Measurements from ENCODE around the gene MUC5B.
"Not testable (repeated sequence)": the region's sequence is repeated elsewhere in the genome, so short reads cannot be mapped to it uniquely, and the experiment has no call there.

Gene MUC5B

DNA sequence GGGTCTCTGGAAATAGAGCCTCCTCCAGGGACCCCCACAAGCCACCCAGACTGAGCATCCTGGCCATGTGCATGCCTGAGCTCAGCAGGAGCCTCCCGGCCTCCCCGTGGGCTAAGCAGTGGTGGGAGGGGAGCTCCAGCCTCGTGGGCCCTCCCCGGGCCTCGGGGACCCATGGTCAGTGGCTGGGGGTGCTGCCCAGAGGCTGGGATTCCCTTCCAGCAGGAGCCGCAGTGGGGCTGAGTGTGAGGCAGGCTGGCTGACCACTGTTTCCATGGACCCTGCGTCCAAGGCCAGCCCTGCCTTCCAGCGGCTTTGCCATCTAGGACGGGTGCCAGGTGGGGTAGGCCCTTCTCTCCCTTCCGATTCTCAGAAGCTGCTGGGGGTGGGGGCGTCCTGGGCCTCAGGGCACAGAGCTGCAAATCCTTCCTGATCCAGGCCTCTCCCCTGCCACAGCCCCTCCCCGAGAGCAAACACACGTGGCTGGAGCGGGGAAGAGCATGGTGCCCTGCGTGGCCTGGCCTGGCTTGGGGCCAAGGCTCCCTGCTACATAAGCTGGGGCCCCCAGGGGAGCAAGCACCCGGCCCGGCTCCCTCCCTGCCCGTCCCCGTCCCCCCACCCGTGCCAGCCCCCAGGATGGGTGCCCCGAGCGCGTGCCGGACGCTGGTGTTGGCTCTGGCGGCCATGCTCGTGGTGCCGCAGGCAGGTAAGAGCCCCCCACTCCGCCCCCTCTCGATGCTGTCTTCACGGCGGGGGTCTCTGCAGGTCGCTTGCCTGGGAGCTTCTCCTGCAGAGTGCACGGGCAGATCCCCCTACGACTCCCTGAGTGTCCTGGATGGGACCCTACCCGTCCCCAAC, at the start of gene MUC5B:
Gene MUC5B (plus strand): TSS at position 576 of the 855 bp plus-strand sequence. CDS start 58 bp downstream, at position 634.
- DNase-seq (ENCODE audit: low read depth in 2 of 2): no peak

GRCh38 chr11:1173396-1173795, 49.5 kb upstream of the MUC5B start:
- not testable (repeated sequence) for DNase-seq (ENCODE audit: low read depth in 2 of 2)

DNA sequence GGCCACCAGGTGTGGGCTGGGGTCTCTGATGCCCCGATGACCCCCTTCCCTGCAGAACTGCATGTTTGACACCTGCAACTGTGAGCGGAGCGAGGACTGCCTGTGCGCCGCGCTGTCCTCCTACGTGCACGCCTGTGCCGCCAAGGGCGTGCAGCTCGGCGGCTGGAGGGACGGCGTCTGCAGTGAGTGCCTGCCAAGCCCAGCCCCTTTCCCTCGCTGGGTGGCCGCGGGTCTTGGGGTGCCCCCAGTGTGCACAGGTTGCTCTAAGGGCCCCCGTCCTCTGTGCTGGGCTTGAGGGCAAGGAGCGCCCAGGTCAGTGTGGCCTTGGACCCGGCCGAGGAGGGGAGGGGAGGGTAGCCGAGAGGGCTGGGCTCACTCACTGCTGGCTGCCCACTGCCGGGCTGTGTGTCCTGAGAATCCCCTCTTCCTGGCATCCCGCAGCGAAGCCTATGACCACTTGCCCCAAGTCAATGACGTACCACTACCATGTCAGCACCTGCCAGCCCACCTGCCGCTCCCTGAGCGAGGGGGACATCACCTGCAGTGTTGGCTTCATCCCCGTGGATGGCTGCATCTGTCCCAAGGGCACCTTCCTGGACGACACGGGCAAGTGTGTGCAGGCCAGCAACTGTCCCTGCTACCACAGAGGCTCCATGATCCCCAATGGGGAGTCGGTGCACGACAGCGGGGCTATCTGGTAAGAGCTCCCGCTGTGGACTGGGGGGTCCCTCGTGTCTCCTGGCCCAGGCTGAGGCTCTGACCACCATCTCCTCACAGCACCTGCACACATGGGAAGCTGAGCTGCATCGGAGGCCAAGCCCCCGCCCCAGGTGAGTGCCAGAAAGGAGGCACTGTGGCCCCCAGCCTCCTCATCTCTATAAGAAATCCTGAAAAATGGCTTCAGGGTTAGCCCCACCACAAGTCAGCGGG, 48.2 kb upstream of the MUC5B start:
- no peak for DNase-seq (ENCODE audit: low read depth in 2 of 2)

DNA sequence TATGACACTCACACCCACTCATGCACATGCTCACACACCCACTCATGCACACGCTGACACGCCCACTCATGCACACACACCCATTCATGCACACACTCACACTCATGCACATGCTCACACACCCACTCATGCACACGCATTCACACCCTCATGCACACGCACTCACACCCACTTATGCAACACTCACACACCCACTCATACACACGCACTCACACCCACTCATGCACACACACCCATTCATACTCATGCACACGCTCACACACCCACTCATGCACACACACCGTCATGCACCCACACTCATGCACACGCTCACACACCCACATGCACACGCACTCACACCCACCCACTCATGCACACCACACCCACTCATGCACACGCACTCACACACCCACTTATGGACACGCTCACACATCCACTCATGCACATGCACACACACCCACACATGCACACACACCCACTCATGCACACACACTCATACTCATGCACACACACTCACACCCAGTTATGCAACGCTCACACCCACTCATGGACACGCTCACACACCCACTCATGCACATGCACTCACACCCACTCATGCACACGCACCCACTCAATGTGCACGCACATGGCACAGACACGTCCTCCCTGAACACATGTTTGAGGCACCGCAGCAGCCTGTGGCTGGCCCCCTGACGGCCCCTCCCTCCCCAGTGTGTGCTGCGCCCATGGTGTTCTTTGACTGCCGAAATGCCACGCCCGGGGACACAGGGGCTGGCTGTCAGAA, 47.2 kb upstream of the MUC5B start:
- DNase-seq (ENCODE audit: low read depth in 2 of 2): no peak

DNA sequence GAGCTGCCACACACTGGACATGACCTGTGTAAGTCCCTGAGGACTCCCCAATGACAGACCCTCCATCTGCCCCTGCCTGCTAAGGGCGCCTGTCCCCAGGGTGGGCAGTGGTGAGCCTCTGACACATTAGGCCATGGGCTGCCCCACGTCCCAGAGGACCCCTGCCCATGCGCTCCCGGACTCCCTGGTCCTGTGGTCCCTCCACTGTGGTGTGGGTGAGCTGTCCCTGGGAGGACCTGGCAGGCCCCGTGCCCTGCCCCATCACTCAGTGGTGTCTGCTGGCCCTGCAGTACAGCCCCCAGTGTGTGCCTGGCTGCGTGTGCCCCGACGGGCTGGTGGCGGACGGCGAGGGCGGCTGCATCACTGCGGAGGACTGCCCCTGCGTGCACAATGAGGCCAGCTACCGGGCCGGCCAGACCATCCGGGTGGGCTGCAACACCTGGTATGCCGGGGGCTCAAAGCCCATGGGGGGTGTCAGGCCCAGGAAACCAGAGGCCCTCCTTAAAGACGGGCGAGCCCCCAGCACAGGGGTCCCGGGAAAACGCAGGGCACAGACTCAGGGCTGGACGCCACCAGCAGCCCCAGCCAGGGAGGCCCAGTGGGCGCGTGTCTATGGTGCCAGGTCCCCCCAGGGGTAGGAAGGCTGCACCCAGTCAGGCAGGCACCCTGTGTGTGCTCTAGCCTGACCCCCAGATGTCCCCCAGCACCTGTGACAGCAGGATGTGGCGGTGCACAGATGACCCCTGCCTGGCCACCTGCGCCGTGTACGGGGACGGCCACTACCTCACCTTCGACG, 46.4 kb upstream of the MUC5B start:
- DNase-seq (ENCODE audit: low read depth in 2 of 2): no peak

DNA sequence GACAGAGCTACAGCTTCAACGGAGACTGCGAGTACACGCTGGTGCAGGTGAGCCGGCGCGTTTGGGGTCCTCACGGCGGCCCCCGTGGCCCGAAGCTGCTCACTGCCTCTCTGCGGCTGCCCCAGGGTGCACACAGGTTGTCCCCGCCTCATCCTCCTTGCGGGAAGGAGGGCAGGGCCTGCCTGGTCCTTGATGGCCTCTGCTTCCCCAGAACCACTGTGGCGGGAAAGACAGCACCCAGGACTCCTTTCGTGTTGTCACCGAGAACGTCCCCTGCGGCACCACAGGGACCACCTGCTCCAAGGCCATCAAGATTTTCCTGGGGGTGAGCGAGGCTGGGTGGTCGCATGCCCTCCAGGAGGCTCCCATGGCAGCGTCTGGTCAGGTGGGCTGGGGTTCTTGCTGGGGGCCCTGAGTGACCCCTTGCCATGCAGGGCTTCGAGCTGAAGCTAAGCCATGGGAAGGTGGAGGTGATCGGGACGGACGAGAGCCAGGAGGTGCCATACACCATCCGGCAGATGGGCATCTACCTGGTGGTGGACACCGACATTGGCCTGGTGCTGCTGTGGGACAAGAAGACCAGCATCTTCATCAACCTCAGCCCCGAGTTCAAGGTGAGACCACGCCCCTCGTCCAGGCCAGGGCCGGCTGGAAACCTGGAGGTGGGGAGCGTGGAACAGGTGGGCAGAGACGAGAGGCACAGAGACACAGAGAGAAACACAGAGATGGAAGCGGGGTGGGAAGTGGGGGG, 45.7 kb upstream of the MUC5B start:
- DNase-seq (ENCODE audit: low read depth in 2 of 2): no peak

DNA sequence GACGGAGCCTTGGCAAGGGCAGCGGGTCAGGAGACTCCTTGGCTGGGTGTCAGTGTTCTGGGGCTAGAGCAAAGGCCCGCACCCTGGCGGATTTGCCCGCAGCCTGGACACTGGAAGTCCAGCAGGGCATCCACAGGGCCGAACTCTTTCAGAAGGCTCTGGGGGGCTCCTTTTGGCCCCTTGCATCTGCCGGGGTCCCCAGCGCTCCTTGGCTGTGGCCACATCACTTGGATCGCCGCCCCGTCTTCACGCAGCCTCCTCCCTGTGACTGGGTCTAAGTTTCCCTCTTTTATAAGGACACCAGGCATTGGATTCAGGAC, 45.1 kb upstream of the MUC5B start:
- DNase-seq (ENCODE audit: low read depth in 2 of 2): no peak

- no peak for DNase-seq (ENCODE audit: low read depth in 2 of 2)
Observed at GRCh38 chr11:1178201-1178885, 44.5 kb upstream of the MUC5B start.

- DNase-seq (ENCODE audit: low read depth in 2 of 2): no peak
Observed at GRCh38 chr11:1178906-1179305, 44.0 kb upstream of the MUC5B start.

- DNase-seq (ENCODE audit: low read depth in 2 of 2): no peak
Observed at GRCh38 chr11:1179641-1180040, 43.2 kb upstream of the MUC5B start.

DNA sequence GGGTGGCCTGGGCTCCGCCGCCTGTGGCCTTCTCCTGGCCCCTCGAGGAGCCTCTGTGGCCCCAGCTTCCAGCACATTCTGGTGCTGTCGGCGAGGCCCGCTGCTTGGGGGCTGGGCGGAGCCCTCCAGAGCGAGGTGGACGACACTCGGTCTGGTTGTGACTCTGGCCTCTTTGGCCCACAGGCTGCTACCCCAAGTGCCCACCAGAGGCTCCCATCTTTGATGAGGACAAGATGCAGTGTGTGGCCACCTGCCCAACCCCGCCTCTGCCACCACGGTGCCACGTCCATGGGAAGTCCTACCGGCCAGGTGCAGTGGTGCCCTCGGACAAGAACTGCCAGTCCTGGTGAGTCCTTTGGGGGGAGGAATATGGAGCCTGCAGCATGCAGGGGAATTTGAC, 42.7 kb upstream of the MUC5B start:
- DNase-seq (ENCODE audit: low read depth in 2 of 2): no peak

DNA sequence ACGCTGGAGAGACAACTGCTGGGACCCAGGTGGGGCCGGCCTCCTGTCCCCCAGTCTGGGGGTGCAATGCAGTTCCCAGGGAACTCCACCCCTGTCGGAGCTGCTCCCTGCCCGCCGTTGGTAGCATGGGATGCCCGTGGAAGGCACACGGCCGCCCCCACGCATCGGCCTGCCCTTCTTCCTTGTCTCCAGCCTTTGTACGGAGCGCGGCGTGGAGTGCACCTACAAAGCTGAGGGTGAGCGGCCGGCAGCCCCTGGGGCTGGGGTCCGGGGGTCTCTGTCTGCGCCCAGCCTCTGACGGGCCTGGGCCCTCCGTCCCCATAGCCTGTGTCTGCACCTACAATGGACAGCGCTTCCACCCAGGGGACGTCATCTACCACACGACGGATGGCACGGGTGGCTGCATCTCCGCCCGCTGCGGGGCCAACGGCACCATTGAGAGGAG, 41.9 kb upstream of the MUC5B start:
- no peak for DNase-seq (ENCODE audit: low read depth in 2 of 2)

DNA sequence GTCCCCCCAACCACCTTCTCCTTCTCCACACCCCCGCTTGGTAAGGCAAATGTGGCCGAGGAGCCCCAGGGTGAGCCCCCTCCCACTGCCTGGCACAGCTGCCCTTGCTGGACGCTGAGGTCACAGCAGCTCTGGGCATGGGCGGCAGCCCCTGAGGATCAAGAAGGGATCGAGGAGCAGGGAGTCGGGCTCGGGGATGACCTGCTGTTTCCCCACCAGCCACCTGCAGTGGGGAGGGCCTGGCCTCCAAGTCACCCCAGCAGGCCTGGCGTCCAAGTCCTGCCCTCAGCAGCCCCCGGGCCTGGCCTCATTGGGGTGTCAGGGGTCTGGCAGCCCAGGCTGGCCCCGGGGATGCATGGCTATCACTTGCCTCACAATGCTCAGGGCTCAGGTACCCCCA, 41.4 kb upstream of the MUC5B start:
- no peak for DNase-seq (ENCODE audit: low read depth in 2 of 2)

DNA sequence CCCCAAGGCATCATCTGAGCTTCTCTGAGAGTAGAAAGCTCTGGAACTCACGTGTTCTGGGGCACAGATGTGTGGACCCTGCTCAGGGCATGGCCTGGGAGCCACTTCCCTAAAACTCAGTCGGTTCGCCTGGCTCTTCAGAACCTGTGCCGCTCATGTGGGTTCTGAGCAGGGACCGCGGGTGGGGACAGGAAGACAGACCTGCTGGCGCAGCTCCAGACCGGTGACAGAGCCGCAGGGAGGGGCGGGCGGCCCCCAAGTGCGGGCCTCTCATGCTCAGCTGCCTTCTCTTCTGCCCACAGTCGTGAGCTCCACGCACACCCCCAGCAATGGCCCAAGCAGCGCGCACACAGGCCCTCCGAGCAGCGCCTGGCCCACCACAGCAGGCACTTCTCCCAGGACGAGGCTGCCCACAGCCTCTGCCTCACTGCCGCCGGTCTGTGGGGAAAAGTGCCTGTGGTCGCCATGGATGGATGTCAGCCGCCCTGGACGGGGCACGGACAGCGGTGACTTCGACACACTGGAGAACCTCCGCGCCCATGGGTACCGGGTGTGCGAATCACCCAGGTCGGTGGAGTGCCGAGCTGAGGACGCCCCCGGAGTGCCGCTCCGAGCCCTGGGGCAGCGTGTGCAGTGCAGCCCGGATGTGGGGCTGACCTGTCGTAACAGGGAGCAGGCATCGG, 40.9 kb upstream of the MUC5B start:
- no peak for DNase-seq (ENCODE audit: low read depth in 2 of 2)

- DNase-seq (ENCODE audit: low read depth in 2 of 2): not testable (repeated sequence)
Observed at GRCh38 chr11:1184139-1184538, 38.7 kb upstream of the MUC5B start.

- not testable (repeated sequence) for DNase-seq (ENCODE audit: low read depth in 2 of 2)
Observed at GRCh38 chr11:1188451-1189130, 34.3 kb upstream of the MUC5B start.

DNA sequence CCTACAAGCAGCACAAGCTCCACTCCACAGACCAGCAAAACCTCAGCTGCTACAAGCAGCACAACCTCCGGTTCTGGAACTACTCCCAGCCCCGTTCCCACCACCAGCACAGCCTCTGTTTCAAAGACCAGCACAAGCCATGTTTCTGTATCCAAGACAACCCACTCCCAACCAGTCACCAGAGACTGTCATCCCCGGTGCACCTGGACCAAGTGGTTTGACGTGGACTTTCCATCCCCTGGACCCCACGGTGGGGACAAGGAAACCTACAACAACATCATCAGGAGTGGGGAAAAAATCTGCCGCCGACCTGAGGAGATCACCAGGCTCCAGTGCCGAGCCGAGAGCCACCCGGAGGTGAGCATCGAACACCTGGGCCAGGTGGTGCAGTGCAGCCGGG, 33.0 kb upstream of the MUC5B start:
- not testable (repeated sequence) for DNase-seq (ENCODE audit: low read depth in 2 of 2)

DNA sequence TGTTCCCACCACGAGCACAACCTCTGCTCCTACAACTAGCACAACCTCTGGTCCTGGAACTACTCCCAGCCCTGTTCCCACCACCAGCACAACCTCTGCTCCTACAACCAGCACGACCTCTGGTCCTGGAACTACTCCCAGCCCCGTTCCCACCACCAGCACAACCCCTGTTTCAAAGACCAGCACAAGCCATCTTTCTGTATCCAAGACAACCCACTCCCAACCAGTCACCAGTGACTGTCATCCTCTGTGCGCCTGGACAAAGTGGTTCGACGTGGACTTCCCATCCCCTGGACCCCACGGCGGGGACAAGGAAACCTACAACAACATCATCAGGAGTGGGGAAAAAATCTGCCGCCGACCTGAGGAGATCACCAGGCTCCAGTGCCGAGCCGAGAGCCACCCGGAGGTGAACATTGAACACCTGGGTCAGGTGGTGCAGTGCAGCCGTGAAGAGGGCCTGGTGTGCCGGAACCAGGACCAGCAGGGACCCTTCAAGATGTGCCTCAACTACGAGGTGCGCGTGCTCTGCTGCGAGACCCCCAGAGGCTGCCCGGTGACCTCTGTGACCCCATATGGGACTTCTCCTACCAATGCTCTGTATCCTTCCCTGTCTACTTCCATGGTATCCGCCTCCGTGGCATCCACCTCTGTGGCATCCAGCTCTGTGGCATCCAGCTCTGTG, 30.9 kb upstream of the MUC5B start:
- DNase-seq (ENCODE audit: low read depth in 2 of 2): not testable (repeated sequence)

Measured in fibroblast of skin of left biceps (primary cell).